Calu3 (cell line): ENCODE data around the gene ADGRF4. TPM values are rescaled to one million over a fixed set of nuclear protein-coding genes. Genes with fewer than 3 reads are reported as not detected.

Experiments used
- BruUV-seq: library from RNA; stranded (reverse); fragments of 400-500 nt; replicated peaks from 2 replicates; lab custom pipeline; 2021; lab: Mats Ljungman, UMichigan
- CTCF ChIA-PET: fragments of 300-600 bp; sonication (Branson Sonifier 250); formaldehyde crosslinking; loops from one replicate; lab custom pipeline; 2022; ENCODE audit warnings: antibody characterized with exemption; lab: Charles Lee
- DNase-seq: peaks from one replicate; pipeline ENCODE4 v3.0.0; 2022
- H3K27ac Mint-ChIP-seq: one replicate; pipeline ENCODE4 v1.8.0; 2022; ENCODE audit warnings: mixed read lengths; ENCODE audit not compliant: unreplicated experiment
- H3K27me3 Mint-ChIP-seq: one replicate; pipeline ENCODE4 v1.8.0; 2022; ENCODE audit warnings: mixed read lengths; ENCODE audit not compliant: unreplicated experiment
- H3K36me3 Mint-ChIP-seq: one replicate; pipeline ENCODE4 v1.8.0; 2022; ENCODE audit warnings: mild to moderate bottlenecking, moderate library complexity, mixed read lengths; ENCODE audit not compliant: insufficient read depth, unreplicated experiment
- H3K4me1 Mint-ChIP-seq: one replicate; pipeline ENCODE4 v1.8.0; 2022; ENCODE audit warnings: mild to moderate bottlenecking, low read depth, mixed read lengths; ENCODE audit not compliant: unreplicated experiment
- H3K4me3 Mint-ChIP-seq: one replicate; pipeline ENCODE4 v1.8.0; 2022; ENCODE audit warnings: mild to moderate bottlenecking, low read depth, moderate library complexity, mixed read lengths; ENCODE audit not compliant: unreplicated experiment
- H3K9me3 Mint-ChIP-seq: one replicate; pipeline ENCODE4 v1.8.0; 2022; ENCODE audit warnings: low read depth, mixed read lengths; ENCODE audit not compliant: unreplicated experiment
- CTCF ChIP-seq: fragments of 200-600 bp; IDR thresholded peaks from one replicate; pipeline ENCODE4 v1.8.0; 2022; ENCODE audit warnings: antibody characterized with exemption; ENCODE audit not compliant: unreplicated experiment
- intact Hi-C: fragments of 100-400 bp; cut with micrococcal nuclease; formaldehyde crosslinking; loops from one replicate; pipeline ENCODE4 v1.10.0; 2022; ENCODE audit not compliant: unreplicated experiment
- total RNA-seq: library from RNA; stranded (reverse); gene quantifications from 2 replicates; pipeline ENCODE4 v1.2.3, GENCODE V29; 2022

ADGRF4 gene
- total RNA-seq, 1 experiment from 2014 or later, result 7.3 TPM

- Mint-ChIP-seq H3K9me3 (no peaks in the 10 kb centered on the region), H3K4me3 (peak overlapping the region; percentile 62), H3K4me1 (peaks cover 53% of the 10 kb centered on the region), H3K27me3 (no peaks in the 10 kb centered on the region), H3K36me3 (peaks cover 11% of the 10 kb centered on the region), H3K27ac (peak overlapping the region; percentile 92)
- intact Hi-C loops, result loop anchor here (2.0 kb wide), 1 partner anchor 63 kb away; no protein-coding TSS in a partner anchor
- no peak for DNase-seq
- TF ChIP-seq CTCF, result no peak
- BruUV-seq, result no TSS peak
- CTCF ChIA-PET, result no interaction called here
Observed at GRCh38 chr6:47697925-47698324, 455 bp upstream of the ADGRF4 start.

- peak; percentile 28 for DNase-seq
- TF ChIP-seq CTCF, result no peak
- H3K9me3 Mint-ChIP-seq, result no peaks in the 10 kb centered on the region
- no TSS peak for BruUV-seq
- CTCF ChIA-PET, result interaction anchor here (1.0 to 1.6 kb wide), 3 partner anchors 29 to 69 kb away, joined by 3 to 10 read pairs (median 6); no protein-coding TSS in a partner anchor
- H3K4me3 Mint-ChIP-seq, result peak overlapping the region; percentile 55
- no peaks in the 10 kb centered on the region for H3K27me3 Mint-ChIP-seq
- H3K36me3 Mint-ChIP-seq, result peaks cover 11% of the 10 kb centered on the region
- peak overlapping the region; percentile 93 for H3K27ac Mint-ChIP-seq
- intact Hi-C loops, result loop anchor here (2.0 to 5.0 kb wide), 2 partner anchors 29 to 48 kb away; no protein-coding TSS in a partner anchor
- H3K4me1 Mint-ChIP-seq, result peaks cover 59% of the 10 kb centered on the region
Observed at GRCh38 chr6:47700053-47700452, 1.7 kb downstream of the ADGRF4 start.

- no TSS peak for BruUV-seq
- Mint-ChIP-seq H3K27ac (peak overlapping the region; percentile 93), H3K4me1 (peaks cover 59% of the 10 kb centered on the region), H3K27me3 (no peaks in the 10 kb centered on the region), H3K4me3 (peak overlapping the region; percentile 55), H3K36me3 (peaks cover 11% of the 10 kb centered on the region), H3K9me3 (no peaks in the 10 kb centered on the region)
- intact Hi-C loops, result loop anchor here (2.0 to 5.0 kb wide), 2 partner anchors 28 to 48 kb away; no protein-coding TSS in a partner anchor
- no peak for TF ChIP-seq CTCF
- CTCF ChIA-PET, result interaction anchor here (1.0 to 1.6 kb wide), 3 partner anchors 28 to 69 kb away, joined by 3 to 10 read pairs (median 6); no protein-coding TSS in a partner anchor
- DNase-seq, result no peak
Observed at GRCh38 chr6:47700596-47700995, 2.2 kb downstream of the ADGRF4 start.

- intact Hi-C loops, result loop anchor here (2.0 to 5.0 kb wide), 2 partner anchors 27 to 49 kb away; no protein-coding TSS in a partner anchor
- Mint-ChIP-seq H3K4me1 (peaks cover 59% of the 10 kb centered on the region), H3K36me3 (peaks cover 5% of the 10 kb centered on the region), H3K9me3 (no peaks in the 10 kb centered on the region), H3K27me3 (no peaks in the 10 kb centered on the region), H3K4me3 (peak overlapping the region; percentile 27), H3K27ac (peak overlapping the region; percentile 93)
- BruUV-seq, result no TSS peak
- DNase-seq, result peak; percentile 13
- CTCF ChIA-PET, result interaction anchor here (0.9 to 1.6 kb wide), 3 partner anchors 45 to 70 kb away, joined by 3 to 6 read pairs (median 5); no protein-coding TSS in a partner anchor
- no peak for TF ChIP-seq CTCF
Observed at GRCh38 chr6:47701363-47701762, 3.0 kb downstream of the ADGRF4 start.
